Measurements from ENCODE around the gene P4HA1. TPM values are rescaled to one million over a fixed set of nuclear protein-coding genes. Genes with fewer than 3 reads are reported as not detected.
"Not testable (repeated sequence)": the region's sequence is repeated elsewhere in the genome, so short reads cannot be mapped to it uniquely, and the experiment has no call there.

Gene P4HA1
- polyA plus RNA-seq, 1 donor from 2014 or later = 22.8 TPM

DNA sequence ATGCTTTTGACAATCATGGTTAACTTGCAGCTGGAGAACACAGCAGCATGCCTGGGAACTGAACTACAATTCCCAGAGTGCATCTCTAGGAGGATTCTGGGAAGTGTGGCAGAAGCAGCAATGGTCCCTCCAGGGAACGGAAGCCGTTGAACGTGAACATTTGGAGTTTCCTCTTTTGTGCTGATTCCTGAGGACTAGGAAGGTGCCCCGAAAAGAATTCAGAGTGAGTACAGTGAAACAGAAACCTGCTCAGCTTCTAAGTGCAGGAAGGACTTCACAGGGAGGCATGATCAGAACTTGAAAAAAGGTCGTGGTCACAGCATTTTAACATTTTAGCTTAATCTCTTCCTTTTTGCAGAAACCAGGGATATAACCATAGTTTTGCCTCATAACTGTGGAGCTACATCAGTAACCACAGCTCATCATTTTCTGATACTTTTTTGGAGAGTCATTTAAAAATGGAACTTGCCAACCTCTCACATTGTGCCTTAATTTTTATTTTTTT, 13.7 kb upstream of the P4HA1 start, which contains the start of gene NUDT13:
Gene NUDT13, plus strand, starts transcription at position 111 of the 505 bp plus-strand sequence. CDS start 3,911 bp downstream, outside the sequence.
- Mint-ChIP-seq H3K4me3 (peak within 1 kb of the TSS; percentile 86 to 97 (median 94)), H3K27me3 (no peaks in the 10 kb centered on the region), H3K4me1 (peaks cover 7 to 10% (median 9%) of the 10 kb centered on the region in 3 donors), H3K9me3 (no peaks in the 10 kb centered on the region), H3K27ac (peak within 1 kb of the TSS; percentile 54 to 89 (median 89)), H3K36me3 (peaks cover 5% of the 10 kb centered on the region)

DNA sequence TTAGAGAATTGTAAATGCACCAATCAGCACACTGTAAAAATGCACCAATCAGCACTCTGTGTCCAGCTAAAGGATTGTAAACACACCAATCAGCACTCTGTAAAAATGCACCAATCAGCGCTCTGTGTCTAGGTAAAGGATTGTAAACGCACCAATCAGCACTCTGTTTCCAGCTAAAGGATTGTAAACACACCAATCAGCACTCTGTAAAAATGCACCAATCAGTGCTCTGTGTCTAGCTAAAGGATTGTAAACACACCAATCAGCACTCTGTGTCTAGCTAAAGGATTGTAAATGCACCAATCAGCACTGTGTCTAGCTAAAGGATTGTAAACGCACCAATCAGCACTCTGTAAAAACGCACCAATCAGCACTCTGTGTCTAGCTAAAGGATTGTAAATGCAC, 12.6 kb upstream of the P4HA1 start:
- not testable (repeated sequence) for H3K36me3 Mint-ChIP-seq, H3K27ac Mint-ChIP-seq, H3K9me3 Mint-ChIP-seq, H3K27me3 Mint-ChIP-seq
- peak overlapping the region in 1 of 4 donors; percentile 43 for H3K4me3 Mint-ChIP-seq
- H3K4me1 Mint-ChIP-seq = peaks cover 7 to 10% (median 9%) of the 10 kb centered on the region in 3 donors

DNA sequence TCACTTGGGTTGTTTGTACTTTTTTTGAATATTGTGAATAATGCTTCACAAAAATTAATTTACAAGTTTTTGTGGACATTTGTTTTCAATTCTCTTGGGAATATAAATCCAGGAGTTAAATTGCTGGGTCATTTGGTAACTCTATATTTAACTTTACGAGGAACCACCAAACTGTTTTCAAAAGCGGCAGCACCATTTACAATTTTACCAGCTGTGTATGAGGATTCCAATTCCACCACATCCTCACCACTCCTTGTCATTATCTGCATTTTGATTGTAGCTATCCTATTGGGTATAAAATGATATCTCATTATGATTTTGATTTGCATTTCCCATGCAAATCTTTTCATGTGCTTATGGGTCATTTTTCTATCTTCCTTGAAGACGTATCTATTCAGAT, 9.6 kb upstream of the P4HA1 start:
- Mint-ChIP-seq H3K27me3 (no peaks in the 10 kb centered on the region), H3K4me1 (peaks cover 7 to 9% (median 7%) of the 10 kb centered on the region in 3 donors), H3K9me3 (no peaks in the 10 kb centered on the region), H3K27ac (no peak overlapping the region), H3K36me3 (peaks cover 9% of the 10 kb centered on the region), H3K4me3 (no peak overlapping the region)

DNA sequence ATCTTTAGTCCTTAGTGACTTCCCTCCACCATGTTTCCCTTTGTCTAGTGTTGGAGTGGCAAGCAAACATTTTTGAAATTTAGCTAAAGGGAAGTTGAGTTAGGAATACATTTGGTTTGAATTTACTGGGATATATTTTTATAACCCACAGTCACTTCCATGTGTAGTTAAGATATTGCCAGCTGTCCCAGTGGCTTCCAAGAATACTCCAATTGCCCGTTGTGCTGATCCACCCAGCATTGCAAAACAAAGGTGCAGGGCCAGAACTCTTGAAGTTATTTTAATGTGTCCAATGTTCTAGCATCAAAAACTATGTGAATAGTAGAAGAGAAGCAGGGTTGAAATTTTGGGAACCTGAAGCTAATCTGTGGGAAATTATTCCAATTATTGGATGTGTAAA, 2.5 kb upstream of the P4HA1 start:
- peak overlapping the region in 1 of 3 donors; percentile 56 for H3K27ac Mint-ChIP-seq

DNA sequence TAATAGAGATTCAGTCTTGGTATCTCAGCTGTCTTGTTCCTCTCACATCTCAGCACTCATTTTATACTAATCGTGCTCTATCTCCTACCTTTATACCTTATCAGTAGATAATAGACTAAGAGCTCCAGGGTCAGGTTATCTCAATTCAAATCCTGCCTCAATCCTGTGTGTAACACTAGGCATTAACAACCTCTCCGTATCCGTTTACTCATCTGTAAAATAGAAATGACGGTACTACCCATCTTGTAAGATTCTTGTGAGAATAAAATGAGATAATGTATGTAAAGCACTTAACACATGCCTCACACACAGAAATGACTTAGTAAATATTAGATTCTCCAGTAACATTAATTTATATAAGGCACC, 622 bp upstream of the P4HA1 start:
- peaks cover 15 to 36% (median 21%) of the 10 kb centered on the region in 3 donors for H3K4me1 Mint-ChIP-seq
- H3K9me3 Mint-ChIP-seq = no peaks in the 10 kb centered on the region
- peak overlapping the region; percentile 92 to 97 (median 96) for H3K4me3 Mint-ChIP-seq
- H3K27me3 Mint-ChIP-seq = no peaks in the 10 kb centered on the region
- peak overlapping the region; percentile 92 to 97 (median 94) for H3K27ac Mint-ChIP-seq
- peaks cover 4% of the 10 kb centered on the region for H3K36me3 Mint-ChIP-seq

More for the DNA sequence above, 2.5 kb upstream of the P4HA1 start:
- H3K9me3 Mint-ChIP-seq = no peaks in the 10 kb centered on the region
- H3K4me1 Mint-ChIP-seq = peaks cover 12 to 28% (median 17%) of the 10 kb centered on the region in 3 donors
- no peak overlapping the region for H3K4me3 Mint-ChIP-seq
- no peaks in the 10 kb centered on the region for H3K27me3 Mint-ChIP-seq
- peaks cover 4% of the 10 kb centered on the region for H3K36me3 Mint-ChIP-seq

DNA sequence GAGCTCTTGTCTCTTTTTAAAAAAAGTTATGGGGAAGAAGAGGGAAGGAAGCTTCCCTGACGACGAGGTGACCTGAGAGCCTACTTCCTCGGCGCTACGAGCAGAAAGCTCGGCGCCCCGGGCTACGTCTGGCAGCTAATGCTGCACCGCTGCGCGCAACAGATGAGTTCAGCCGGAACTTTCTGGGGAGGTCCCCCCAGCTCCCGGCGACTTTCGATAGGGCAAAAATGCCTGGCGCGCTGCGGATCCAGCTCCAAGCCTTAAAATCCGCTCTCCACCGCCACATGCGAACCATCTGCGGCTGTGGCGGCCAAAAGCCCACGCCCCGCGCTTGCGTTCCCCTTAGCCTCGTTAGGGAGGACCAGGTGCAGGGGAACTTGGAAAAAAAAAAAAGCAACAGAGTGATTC, 621 bp downstream of the P4HA1 start:
- no peaks in the 10 kb centered on the region for H3K27me3 Mint-ChIP-seq
- H3K36me3 Mint-ChIP-seq = peaks cover 2% of the 10 kb centered on the region
- peaks cover 17 to 43% (median 27%) of the 10 kb centered on the region in 3 donors for H3K4me1 Mint-ChIP-seq
- H3K27ac Mint-ChIP-seq = peak overlapping the region; percentile 92 to 97 (median 94)
- no peaks in the 10 kb centered on the region for H3K9me3 Mint-ChIP-seq
- peak overlapping the region; percentile 92 to 97 (median 96) for H3K4me3 Mint-ChIP-seq

DNA sequence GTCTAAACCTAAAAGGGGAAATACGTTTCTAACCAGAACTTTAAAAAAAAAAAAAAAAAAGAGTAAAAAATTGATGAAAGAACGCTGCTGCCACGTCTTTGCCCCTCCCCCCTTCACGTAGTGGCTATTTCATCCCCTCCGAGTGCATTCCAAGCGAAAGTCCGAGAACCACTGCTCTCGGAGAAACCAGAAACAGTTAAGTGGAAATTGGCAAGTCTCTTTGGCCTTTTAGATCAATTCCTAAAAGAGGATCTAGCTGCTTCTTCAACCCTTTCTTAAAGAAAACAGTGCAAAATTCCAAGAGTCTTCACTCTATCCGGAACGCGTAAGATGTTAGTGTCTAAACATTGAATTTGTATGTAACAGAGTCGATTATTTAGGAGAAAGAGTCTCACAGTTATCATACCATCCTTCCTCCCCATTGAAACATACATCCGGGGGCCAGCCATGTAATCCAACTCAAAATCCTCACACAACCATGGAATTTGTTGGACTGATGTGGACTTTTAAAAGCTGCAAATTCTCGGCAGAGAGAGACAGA, 1.1 kb downstream of the P4HA1 start:
- Mint-ChIP-seq H3K4me3 (peak overlapping the region; percentile 92 to 97 (median 96)), H3K4me1 (peaks cover 17 to 43% (median 27%) of the 10 kb centered on the region in 3 donors), H3K27ac (peak overlapping the region; percentile 92 to 97 (median 94)), H3K27me3 (no peaks in the 10 kb centered on the region), H3K9me3 (no peaks in the 10 kb centered on the region), H3K36me3 (peaks cover 2% of the 10 kb centered on the region)

DNA sequence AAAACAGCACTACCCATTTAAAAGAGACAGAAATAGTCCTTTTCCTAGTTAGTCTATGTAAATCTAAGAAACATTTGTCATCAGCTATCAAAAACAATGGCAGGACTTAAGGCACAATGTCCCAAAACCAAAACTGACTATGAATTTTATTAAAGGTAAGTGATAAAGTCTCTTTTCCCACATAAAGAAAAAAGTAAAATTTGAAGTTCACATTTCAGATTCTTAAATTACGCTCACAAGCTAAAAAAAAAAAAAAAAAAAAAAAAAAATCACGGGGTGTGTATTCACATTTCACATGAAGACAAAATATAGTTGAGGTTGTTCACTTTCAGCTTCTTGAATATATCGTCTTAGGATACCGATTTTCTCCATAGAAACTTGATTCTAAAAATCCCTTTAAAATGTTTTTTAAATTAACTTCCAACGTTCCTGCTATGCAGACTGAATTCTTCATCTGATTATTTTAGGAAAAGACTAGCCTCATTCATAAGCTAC, 1.6 kb downstream of the P4HA1 start:
- H3K4me1 Mint-ChIP-seq = peaks cover 17 to 43% (median 27%) of the 10 kb centered on the region in 3 donors
- H3K9me3 Mint-ChIP-seq = no peaks in the 10 kb centered on the region
- H3K36me3 Mint-ChIP-seq = peaks cover 2% of the 10 kb centered on the region

DNA sequence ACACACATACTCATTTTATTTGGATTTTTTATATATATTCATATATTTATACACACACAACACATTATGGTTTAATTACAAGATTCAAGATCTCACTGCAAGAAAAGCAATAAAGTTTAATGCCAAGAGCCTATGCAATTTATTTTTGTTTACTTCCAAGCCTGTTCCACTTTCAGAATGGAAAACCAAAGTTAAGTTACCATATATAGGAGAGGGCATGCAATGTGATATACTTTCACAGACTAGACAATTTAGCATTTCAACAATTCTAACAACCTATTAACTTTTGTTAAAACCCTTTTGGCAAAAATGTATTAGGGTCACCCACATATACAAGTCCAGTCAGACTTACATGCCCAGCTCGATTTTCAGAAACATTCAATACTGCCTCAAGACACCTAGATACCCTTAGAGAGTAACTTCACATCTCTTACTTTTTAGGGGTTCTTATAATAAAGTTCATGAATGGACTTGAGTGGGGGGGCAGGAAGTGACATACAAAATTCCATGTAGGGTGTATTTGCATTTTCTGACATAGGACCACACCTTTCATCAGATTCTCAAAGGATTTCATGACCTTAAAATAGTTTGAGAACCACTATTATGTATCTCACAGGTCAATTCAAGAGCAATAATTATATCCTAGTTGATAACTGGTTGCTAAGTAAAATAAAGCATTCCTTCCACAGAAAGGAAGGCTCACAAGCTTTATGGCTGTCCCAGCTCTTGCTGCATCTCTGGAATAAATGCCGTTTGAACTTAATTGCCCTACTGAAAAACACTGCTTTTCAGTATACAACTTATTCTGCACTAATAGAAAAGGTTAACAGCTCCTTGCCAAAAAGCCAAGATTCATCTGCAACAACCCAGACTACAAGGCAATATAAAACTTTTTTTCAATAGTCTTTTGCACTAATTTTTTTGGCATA, 2.5 kb downstream of the P4HA1 start:
- Mint-ChIP-seq H3K4me3 (peak overlapping the region; percentile 3 to 97 (median 94)), H3K4me1 (peaks cover 17 to 43% (median 27%) of the 10 kb centered on the region in 3 donors), H3K9me3 (no peaks in the 10 kb centered on the region), H3K27me3 (no peaks in the 10 kb centered on the region), H3K36me3 (peaks cover 2% of the 10 kb centered on the region), H3K27ac (peak overlapping the region in 2 of 3 donors; percentile 78 to 92)

More for the DNA sequence above, 1.6 kb downstream of the P4HA1 start:
- H3K27me3 Mint-ChIP-seq = no peaks in the 10 kb centered on the region
- peak overlapping the region; percentile 92 to 97 (median 96) for H3K4me3 Mint-ChIP-seq
- peak overlapping the region; percentile 92 to 97 (median 94) for H3K27ac Mint-ChIP-seq

DNA sequence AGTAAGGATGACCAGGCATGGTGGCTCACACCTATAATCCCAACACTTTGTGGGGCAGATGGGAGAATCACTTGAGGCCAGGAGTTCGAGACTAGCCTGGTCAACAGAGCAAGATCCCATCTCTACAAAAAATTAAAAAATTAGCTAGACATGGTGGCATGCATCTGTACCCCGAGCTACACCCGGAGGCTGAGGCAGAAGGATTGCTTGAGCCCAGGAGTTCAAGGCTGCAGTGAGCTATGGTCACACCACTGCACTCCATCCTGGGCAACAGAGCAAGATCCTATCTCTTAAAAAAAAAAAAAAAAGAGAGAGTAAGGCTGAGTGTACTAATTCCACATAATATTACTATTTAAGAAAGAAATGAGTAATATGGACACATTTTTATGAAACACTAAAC, 3.8 kb downstream of the P4HA1 start:
- H3K27ac Mint-ChIP-seq = peak overlapping the region; percentile 35 to 85 (median 74)

DNA sequence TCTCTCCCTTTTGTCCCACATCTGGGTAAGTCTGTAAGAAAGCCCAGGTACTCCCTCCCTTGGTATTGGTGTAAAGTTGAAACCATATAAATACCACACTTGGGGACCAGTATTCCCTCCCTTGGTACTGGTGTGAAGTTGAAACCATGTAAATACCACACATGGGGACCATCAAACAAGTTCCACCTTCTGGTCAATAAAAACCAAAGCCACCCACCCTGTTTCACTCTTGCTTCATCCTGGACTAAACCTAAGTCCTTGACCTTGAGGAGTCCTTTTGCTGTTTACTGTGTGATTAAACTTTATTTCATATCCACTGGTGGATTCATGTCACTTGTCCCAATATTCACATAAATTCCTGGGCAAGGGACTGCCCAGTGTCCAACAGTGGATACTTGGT, 8.4 kb downstream of the P4HA1 start:
- Mint-ChIP-seq H3K36me3 (peaks cover 2% of the 10 kb centered on the region), H3K27ac (no peak overlapping the region), H3K9me3 (no peaks in the 10 kb centered on the region), H3K27me3 (no peaks in the 10 kb centered on the region), H3K4me1 (peaks cover 10 to 13% (median 11%) of the 10 kb centered on the region in 3 donors), H3K4me3 (no peak overlapping the region)

More for the DNA sequence above, 3.8 kb downstream of the P4HA1 start:
- peaks cover 21 to 43% (median 27%) of the 10 kb centered on the region in 3 donors for H3K4me1 Mint-ChIP-seq
- H3K9me3 Mint-ChIP-seq = no peaks in the 10 kb centered on the region
- no peaks in the 10 kb centered on the region for H3K27me3 Mint-ChIP-seq
- peak overlapping the region in 2 of 4 donors; percentile 23 to 70 for H3K4me3 Mint-ChIP-seq
- H3K36me3 Mint-ChIP-seq = peaks cover 2% of the 10 kb centered on the region

DNA sequence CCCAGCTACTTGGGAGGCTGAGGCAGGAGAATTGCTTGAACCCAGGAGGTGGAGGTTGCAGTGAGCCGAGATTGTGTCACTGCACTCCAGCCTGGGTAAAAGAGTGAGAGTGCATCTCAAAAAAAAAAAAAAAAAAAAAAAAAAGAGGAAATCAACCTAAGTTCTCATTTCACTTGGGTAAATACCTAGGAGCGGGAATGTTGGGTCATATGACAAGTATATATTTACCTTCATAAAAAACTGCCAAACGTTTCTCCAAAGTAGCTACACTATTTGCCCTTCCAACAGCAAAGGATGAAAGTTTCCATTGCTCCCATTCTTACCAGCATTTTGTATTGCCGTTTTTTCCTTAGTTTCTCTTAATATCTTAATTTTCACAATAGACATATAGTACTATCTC, 9.8 kb downstream of the P4HA1 start:
- H3K27me3 Mint-ChIP-seq = no peaks in the 10 kb centered on the region
- H3K36me3 Mint-ChIP-seq = no peaks in the 10 kb centered on the region
- H3K4me3 Mint-ChIP-seq = no peak overlapping the region
- no peak overlapping the region for H3K27ac Mint-ChIP-seq
- H3K4me1 Mint-ChIP-seq = peaks cover 5 to 17% (median 5%) of the 10 kb centered on the region in 3 donors
- no peaks in the 10 kb centered on the region for H3K9me3 Mint-ChIP-seq

DNA sequence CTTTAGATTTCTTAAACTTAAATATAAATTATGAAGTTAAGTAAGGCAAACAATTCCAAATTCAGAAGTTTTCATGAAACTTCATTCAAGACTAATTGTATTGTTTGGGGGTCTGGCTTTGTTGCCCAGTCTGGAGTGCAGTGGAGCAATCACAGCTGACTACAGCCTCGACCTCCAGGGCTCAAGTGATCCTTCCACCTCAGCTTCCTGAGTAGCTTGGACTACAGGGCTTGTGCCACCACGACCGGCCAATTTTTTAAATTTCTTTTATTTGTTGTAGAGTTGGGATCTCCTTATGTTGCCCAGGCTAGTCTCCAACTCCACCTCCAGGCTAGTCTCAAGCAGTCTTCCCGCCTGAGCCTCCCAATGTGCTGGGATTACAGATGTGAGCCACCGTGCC, 12.5 kb downstream of the P4HA1 start:
- H3K36me3 Mint-ChIP-seq = no peaks in the 10 kb centered on the region
- H3K27me3 Mint-ChIP-seq = no peaks in the 10 kb centered on the region
- H3K27ac Mint-ChIP-seq = no peak overlapping the region
- H3K4me1 Mint-ChIP-seq = peaks cover 2 to 18% (median 5%) of the 10 kb centered on the region in 3 donors
- no peaks in the 10 kb centered on the region for H3K9me3 Mint-ChIP-seq
- H3K4me3 Mint-ChIP-seq = no peak overlapping the region

DNA sequence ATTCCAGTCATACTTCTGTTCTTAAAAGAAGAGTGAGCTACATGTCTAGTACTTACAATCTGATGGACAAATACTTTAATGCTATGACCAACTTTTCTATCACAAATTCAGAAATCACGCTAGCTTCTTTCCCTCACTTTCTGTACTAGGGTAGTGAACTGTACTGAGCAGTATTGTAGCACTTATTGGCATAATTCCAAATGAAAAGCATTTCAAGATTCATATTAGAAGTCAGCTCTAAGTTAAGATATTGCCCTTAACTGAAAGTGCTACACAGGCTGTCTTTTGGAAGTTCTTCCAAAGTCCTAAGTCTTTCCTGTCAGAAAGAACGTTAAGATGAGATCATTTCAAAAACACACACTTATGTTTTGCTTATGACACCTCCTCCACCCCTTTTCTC, 13.4 kb downstream of the P4HA1 start:
- Mint-ChIP-seq H3K4me3 (no peak overlapping the region), H3K27me3 (no peaks in the 10 kb centered on the region), H3K4me1 (peaks cover 2 to 14% (median 5%) of the 10 kb centered on the region in 3 donors), H3K27ac (no peak overlapping the region), H3K36me3 (no peaks in the 10 kb centered on the region), H3K9me3 (no peaks in the 10 kb centered on the region)
